Loucy (cell line): ENCODE data around the gene ELOVL1.

Source experiments
- CTCF ChIP-seq: fragments of 200-600 bp; sonication (generic); conservative IDR thresholded peaks from 2 replicates; pipeline ENCODE4 v1.5.1; 2014; ENCODE audit warnings: mild to moderate bottlenecking, antibody characterized with exemption, low read length
- EZH2phosphoT487 ChIP-seq: fragments of 200-600 bp; IDR thresholded peaks from 2 replicates; pipeline ENCODE4 v1.6.1; 2018; ENCODE audit warnings: antibody characterized with exemption, mild to moderate bottlenecking, moderate library complexity, borderline replicate concordance

GRCh38 chr1:43363935-43364525, 3.8 kb downstream of the ELOVL1 start:
- TF ChIP-seq CTCF (no peak), EZH2phosphoT487 (no peak)
